Measurements from ENCODE around the gene EXOC1. TPM values are rescaled to one million over a fixed set of nuclear protein-coding genes. Genes with fewer than 3 reads are reported as not detected.
"Not testable (repeated sequence)": the region's sequence is repeated elsewhere in the genome, so short reads cannot be mapped to it uniquely, and the experiment has no call there.

EXOC1 gene
- total and polyA plus RNA-seq, 10 of the 15 experiments (the other 5 are each of a cell fraction or from before 2014, with no cell fraction given) = 11.8 to 36.6 (median 21.1) TPM

DNA sequence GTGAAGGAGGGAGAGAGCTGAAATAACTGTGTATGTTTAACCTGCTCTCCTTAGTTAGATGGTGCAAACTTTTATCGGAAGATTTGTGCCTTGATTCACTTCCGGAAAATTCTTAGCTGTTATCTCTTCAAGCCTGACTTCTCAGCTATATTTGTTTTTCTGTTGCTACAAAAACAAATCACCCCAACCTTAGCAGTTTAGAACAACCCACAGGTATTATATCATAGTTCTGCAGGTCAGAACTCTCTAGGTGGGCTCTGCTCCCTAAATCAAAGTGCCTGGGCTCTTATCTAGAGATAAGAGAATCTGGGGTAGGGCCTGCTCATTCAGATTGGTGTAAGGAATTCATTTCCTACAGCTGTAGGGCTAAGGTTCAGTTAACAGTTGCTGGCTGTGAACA lies 80.2 kb downstream of the EXOC1 start:
- Histone ChIP-seq H2AFZ (ENCODE audit: control insufficient read depth, low read depth, low read length) (no peak overlapping the region), H3K9me3 (replicated peaks; ENCODE audit: control insufficient read depth, insufficient read depth, low read length) (no peaks in the 10 kb centered on the region), H3K4me3 (no peak overlapping the region), H3K9ac (ENCODE audit: control insufficient read depth, insufficient read depth, low read length) (no peak overlapping the region), H3K4me2 (ENCODE audit: control insufficient read depth, insufficient read depth) (no peak overlapping the region), H3K27me3 (replicated peaks in 1 of 2; ENCODE audit: control insufficient read depth in 2 of 2, insufficient read depth in 2 of 2, low read length in 1 of 2) (no peaks in the 10 kb centered on the region), H4K20me1 (ENCODE audit: control insufficient read depth, insufficient read depth) (no peaks in the 10 kb centered on the region), H3K36me3 (ENCODE audit: control insufficient read depth in 2 of 2, insufficient read depth in 2 of 2, low read length in 1 of 2) (no peaks in the 10 kb centered on the region), H3K27ac (ENCODE audit: control insufficient read depth, insufficient read depth) (no peak overlapping the region), H3K79me2 (ENCODE audit: control insufficient read depth, insufficient read depth, low read length) (no peaks in the 10 kb centered on the region), H3K4me1 (ENCODE audit: control insufficient read depth, insufficient read depth, low read length) (no peaks in the 10 kb centered on the region)
- no TSS peak for BruUV-seq (replicated peaks)
- no peak for TF ChIP-seq NFYB (IDR thresholded peaks at IDR 0.05; ENCODE audit: insufficient read depth, low read depth, low read length)
- TF ChIP-seq, protein P1, sequence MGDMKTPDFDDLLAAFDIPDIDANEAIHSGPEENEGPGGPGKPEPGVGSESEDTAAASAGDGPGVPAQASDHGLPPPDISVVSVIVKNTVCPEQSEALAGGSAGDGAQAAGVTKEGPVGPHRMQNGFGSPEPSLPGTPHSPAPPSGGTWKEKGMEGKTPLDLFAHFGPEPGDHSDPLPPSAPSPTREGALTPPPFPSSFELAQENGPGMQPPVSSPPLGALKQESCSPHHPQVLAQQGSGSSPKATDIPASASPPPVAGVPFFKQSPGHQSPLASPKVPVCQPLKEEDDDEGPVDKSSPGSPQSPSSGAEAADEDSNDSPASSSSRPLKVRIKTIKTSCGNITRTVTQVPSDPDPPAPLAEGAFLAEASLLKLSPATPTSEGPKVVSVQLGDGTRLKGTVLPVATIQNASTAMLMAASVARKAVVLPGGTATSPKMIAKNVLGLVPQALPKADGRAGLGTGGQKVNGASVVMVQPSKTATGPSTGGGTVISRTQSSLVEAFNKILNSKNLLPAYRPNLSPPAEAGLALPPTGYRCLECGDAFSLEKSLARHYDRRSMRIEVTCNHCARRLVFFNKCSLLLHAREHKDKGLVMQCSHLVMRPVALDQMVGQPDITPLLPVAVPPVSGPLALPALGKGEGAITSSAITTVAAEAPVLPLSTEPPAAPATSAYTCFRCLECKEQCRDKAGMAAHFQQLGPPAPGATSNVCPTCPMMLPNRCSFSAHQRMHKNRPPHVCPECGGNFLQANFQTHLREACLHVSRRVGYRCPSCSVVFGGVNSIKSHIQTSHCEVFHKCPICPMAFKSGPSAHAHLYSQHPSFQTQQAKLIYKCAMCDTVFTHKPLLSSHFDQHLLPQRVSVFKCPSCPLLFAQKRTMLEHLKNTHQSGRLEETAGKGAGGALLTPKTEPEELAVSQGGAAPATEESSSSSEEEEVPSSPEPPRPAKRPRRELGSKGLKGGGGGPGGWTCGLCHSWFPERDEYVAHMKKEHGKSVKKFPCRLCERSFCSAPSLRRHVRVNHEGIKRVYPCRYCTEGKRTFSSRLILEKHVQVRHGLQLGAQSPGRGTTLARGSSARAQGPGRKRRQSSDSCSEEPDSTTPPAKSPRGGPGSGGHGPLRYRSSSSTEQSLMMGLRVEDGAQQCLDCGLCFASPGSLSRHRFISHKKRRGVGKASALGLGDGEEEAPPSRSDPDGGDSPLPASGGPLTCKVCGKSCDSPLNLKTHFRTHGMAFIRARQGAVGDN (IDR thresholded peaks at IDR 0.05) = no peak
- ChIA-PET RAD21 (ENCODE audit: unreplicated experiment) (interaction anchor here (2.5 kb wide), 1 partner anchor 14 kb away, joined by 8 read pairs; no protein-coding TSS in a partner anchor), POLR2A (no interaction called here), CTCF (interaction anchor here (1.2 to 2.5 kb wide), 2 partner anchors 15 to 116 kb away, joined by 3 to 9 read pairs; partner anchors contain the start of gene CEP135), SMC1A (ENCODE audit: uncharacterized antibody, unreplicated experiment) (interaction anchor here (0.7 to 1.5 kb wide), 3 partner anchors 14 to 367 kb away, joined by 3 read pairs; partner anchors contain the start of gene CEP135)
- ATAC-seq = no peak
- intact Hi-C loops (cut with micrococcal nuclease; ENCODE audit: unreplicated experiment) = no loop called here
- FAIRE-seq = no peak
- DNase-seq (ENCODE audit: low read depth, low spot score) = no peak
- 97% methylated on average over 2 of the region's 2 CpGs for WGBS (ENCODE audit: insufficient coverage, insufficient replicate concordance, low lambda C conversion rate, missing lambda C conversion rate)
- in situ Hi-C loops (cut with MboI) = no loop called here

DNA sequence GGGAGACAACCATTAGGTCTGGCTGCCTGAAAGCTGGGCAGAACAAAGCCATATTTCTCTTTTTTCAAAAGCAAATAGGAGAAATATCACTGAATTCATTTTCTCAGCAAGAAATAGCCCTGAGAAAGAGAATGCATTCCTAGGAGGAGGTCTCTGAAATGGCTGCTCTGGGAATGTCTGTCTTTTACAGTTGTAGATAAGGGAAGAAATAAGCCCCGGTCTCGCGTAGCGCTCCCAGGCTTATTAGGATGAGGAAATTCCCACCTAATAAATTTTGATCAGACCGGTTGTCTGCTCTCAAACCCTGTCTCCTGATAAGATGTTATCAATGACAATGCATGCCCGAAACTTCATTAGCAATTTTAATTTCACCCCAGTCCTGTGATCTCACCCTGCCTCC lies 82.5 kb downstream of the EXOC1 start:
- H3K9me3 ChIP-seq (replicated peaks; ENCODE audit: control insufficient read depth, insufficient read depth, low read length); H3K36me3 ChIP-seq (ENCODE audit: control insufficient read depth in 2 of 2, insufficient read depth in 2 of 2, low read length in 1 of 2); in situ Hi-C loops (cut with MboI); H3K4me2 ChIP-seq (ENCODE audit: control insufficient read depth, insufficient read depth); FAIRE-seq; POLR2A ChIA-PET; H3K4me1 ChIP-seq (ENCODE audit: control insufficient read depth, insufficient read depth, low read length); RAD21 ChIA-PET (ENCODE audit: unreplicated experiment); H3K79me2 ChIP-seq (ENCODE audit: control insufficient read depth, insufficient read depth, low read length); ATAC-seq; H2AFZ ChIP-seq (ENCODE audit: control insufficient read depth, low read depth, low read length); CTCF ChIA-PET; H4K20me1 ChIP-seq (ENCODE audit: control insufficient read depth, insufficient read depth); H3K27ac ChIP-seq (ENCODE audit: control insufficient read depth, insufficient read depth); H3K9ac ChIP-seq (ENCODE audit: control insufficient read depth, insufficient read depth, low read length); BruUV-seq (replicated peaks); H3K4me3 ChIP-seq; DNase-seq (ENCODE audit: low read depth, low spot score); intact Hi-C loops (cut with micrococcal nuclease; ENCODE audit: unreplicated experiment); H3K27me3 ChIP-seq (replicated peaks in 1 of 2; ENCODE audit: control insufficient read depth in 2 of 2, insufficient read depth in 2 of 2, low read length in 1 of 2): not testable (repeated sequence)
- SMC1A ChIA-PET (ENCODE audit: uncharacterized antibody, unreplicated experiment) = interaction anchor here (2.2 kb wide), 1 partner anchor 12 kb away, joined by 8 read pairs; the partner anchor contains the start of gene CEP135
- WGBS (ENCODE audit: insufficient coverage, insufficient replicate concordance, low lambda C conversion rate, missing lambda C conversion rate) = 96% methylated on average over 6 of the region's 6 CpGs

Measured in GM12878 (cell line).